ENCODE measurements around the gene RBM26.

Gene RBM26

GRCh38 chr13:79270859-79271258 lies 135.2 kb downstream of the RBM26 start:
- no peak for DNase-seq (ENCODE audit: low spot score)

All from cerebellar cortex (tissue), 1 donor.